ENCODE results near the gene AKAP13. TPM values are rescaled to one million over a fixed set of nuclear protein-coding genes. Genes with fewer than 3 reads are reported as not detected.

Gene AKAP13
- total RNA-seq, 1 experiment from 2014 or later, result 47.3 TPM

DNA sequence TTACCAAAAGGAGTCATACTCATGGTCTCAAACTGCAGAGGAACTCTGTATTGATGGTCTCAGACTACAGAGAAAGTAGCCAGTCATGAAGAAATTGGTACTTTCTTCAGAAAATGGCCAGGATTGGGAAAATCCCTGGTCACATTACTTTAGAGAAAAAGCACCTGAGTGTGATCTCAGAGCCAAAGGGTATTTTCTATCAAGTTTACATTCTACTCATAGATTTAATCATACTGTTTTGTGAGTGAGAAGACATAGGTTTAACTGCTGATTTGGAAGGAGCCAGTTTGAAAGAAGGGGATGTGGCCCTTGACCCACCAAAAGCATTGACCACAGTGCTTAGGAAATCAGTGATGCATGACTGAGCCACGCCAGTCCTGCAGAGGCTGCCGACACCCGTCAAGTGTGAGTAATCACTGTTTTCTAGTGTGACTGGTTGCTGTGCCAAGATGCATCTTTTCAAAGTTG lies 203.6 kb downstream of the AKAP13 start:
- no peak overlapping the region for H3K23ac ChIP-seq (ENCODE audit: insufficient read length, low read depth, low read length)
- H4K91ac ChIP-seq (ENCODE audit: insufficient read length, low read depth, low read length), result no peak overlapping the region
- Mint-ChIP-seq H3K27ac (no peak overlapping the region), H3K9me3 (no peaks in the 10 kb centered on the region), H3K4me1 (peaks cover 16 to 27% of the 10 kb centered on the region in 2 experiments), H3K36me3 (ENCODE audit: insufficient read depth in 1 of 3, low read depth in 3 of 3) (peaks cover 21 to 37% (median 37%) of the 10 kb centered on the region in 3 experiments; a peak in 6 of 7 replicates), H3K27me3 (ENCODE audit: low read depth) (no peaks in the 10 kb centered on the region), H3K4me3 (no peak overlapping the region)
- H3K4me1 ChIP-seq (ENCODE audit: insufficient read depth, low read length), result no peaks in the 10 kb centered on the region; the same call in 1 of the 2 replicates
- H3K18ac ChIP-seq (ENCODE audit: insufficient read length, low read depth, low read length), result no peak overlapping the region
- H3K4me2 ChIP-seq (ENCODE audit: insufficient read depth, insufficient read length, low read length), result no peak overlapping the region
- H3K79me2 ChIP-seq (ENCODE audit: insufficient read depth, low read length), result no peaks in the 10 kb centered on the region
- no peak overlapping the region for H2BK5ac ChIP-seq (ENCODE audit: insufficient read length, low read length)
- H4K8ac ChIP-seq (replicated peaks; ENCODE audit: insufficient read length, low read depth, low read length), result no peak overlapping the region
- no peak overlapping the region for H3K9ac ChIP-seq (ENCODE audit: extremely low read depth, insufficient read length, low read length)
- WGBS (ENCODE audit: extremely low coverage, insufficient read length, low lambda C conversion rate), result no CpG with 5 or more reads among the region's 3 CpGs
- TF ChIP-seq, protein P1, sequence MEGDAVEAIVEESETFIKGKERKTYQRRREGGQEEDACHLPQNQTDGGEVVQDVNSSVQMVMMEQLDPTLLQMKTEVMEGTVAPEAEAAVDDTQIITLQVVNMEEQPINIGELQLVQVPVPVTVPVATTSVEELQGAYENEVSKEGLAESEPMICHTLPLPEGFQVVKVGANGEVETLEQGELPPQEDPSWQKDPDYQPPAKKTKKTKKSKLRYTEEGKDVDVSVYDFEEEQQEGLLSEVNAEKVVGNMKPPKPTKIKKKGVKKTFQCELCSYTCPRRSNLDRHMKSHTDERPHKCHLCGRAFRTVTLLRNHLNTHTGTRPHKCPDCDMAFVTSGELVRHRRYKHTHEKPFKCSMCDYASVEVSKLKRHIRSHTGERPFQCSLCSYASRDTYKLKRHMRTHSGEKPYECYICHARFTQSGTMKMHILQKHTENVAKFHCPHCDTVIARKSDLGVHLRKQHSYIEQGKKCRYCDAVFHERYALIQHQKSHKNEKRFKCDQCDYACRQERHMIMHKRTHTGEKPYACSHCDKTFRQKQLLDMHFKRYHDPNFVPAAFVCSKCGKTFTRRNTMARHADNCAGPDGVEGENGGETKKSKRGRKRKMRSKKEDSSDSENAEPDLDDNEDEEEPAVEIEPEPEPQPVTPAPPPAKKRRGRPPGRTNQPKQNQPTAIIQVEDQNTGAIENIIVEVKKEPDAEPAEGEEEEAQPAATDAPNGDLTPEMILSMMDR (conservative IDR thresholded peaks at IDR 0.05), result no peak
- H3K27ac ChIP-seq (ENCODE audit: insufficient read length, low read depth, low read length), result no peak overlapping the region
- no peak overlapping the region for H2BK15ac ChIP-seq (ENCODE audit: low read depth, low read length)
- H3K56ac ChIP-seq (ENCODE audit: insufficient read length, low read depth, low read length), result no peak overlapping the region
- H3K79me1 ChIP-seq (ENCODE audit: insufficient read depth, low read depth, low read length, poor library complexity, severe bottlenecking), result no peaks in the 10 kb centered on the region
- no peak overlapping the region for H4K5ac ChIP-seq (ENCODE audit: insufficient read length, low read depth, low read length)
- H3T11ph ChIP-seq (ENCODE audit: low read length), result no peak overlapping the region
- H2BK20ac ChIP-seq (ENCODE audit: low read depth, low read length, poor library complexity, severe bottlenecking), result no peak overlapping the region
- no peak overlapping the region for H3K14ac ChIP-seq (ENCODE audit: insufficient read depth, low read length)
- no peak overlapping the region for H3K4ac ChIP-seq (ENCODE audit: low read depth, low read length)
- H2AFZ ChIP-seq (ENCODE audit: low read length), result no peak overlapping the region
- H2AK5ac ChIP-seq (ENCODE audit: insufficient read length, low read length), result no peak overlapping the region
- no peak overlapping the region for H2BK120ac ChIP-seq (ENCODE audit: low read depth, low read length, poor library complexity, severe bottlenecking)
- H3K27me3 ChIP-seq (ENCODE audit: insufficient read depth, low read length), result no peaks in the 10 kb centered on the region
- no peaks in the 10 kb centered on the region for H4K20me1 ChIP-seq (ENCODE audit: control insufficient read depth, insufficient read depth, insufficient read length)
- H2BK12ac ChIP-seq (ENCODE audit: insufficient read length, low read depth, low read length), result no peak overlapping the region
- H3K23me2 ChIP-seq (ENCODE audit: insufficient read length, low read depth, low read length, poor library complexity, severe bottlenecking), result no peaks in the 10 kb centered on the region
- DNase-seq, result no peak
- no peaks in the 10 kb centered on the region for H3K9me3 ChIP-seq (ENCODE audit: control insufficient read depth, low read depth, low read length)
